ENCODE results near the gene NPLOC4. TPM values are rescaled to one million over a fixed set of nuclear protein-coding genes. Genes with fewer than 3 reads are reported as not detected.

The NPLOC4 gene
- total RNA-seq, 3 donors from 2014 or later = 56.0 to 69.0 (median 57.8) TPM

- peak overlapping the region; percentile 98 to 99 for H3K27ac ChIP-seq
- intact Hi-C loops (cut with DNase I; ENCODE audit: low total_unique reads) = no loop called here
- no peak for TF ChIP-seq CTCF (IDR thresholded peaks at IDR 0.05)
- no peak for TF ChIP-seq POLR2A (IDR thresholded peaks at IDR 0.05)
- no peak for TF ChIP-seq POLR2AphosphoS5 (IDR thresholded peaks at IDR 0.05)
- no peaks in the 10 kb centered on the region for H3K36me3 ChIP-seq
- H3K4me3 ChIP-seq = peak overlapping the region in 2 of 3 donors; percentile 68 to 92
- DNase-seq (ENCODE audit: low spot score in 2 of 2) = no peak
- no peaks in the 10 kb centered on the region for H3K9me3 ChIP-seq
- peaks cover 10 to 15% of the 10 kb centered on the region in 2 donors for H3K4me1 ChIP-seq
- H3K27me3 ChIP-seq = no peaks in the 10 kb centered on the region
Measured at GRCh38 chr17:81517339-81518112, 119.4 kb downstream of the NPLOC4 start.

- Histone ChIP-seq H3K27ac (peak overlapping the region; percentile 98 to 99), H3K9me3 (no peaks in the 10 kb centered on the region), H3K27me3 (no peaks in the 10 kb centered on the region), H3K36me3 (no peaks in the 10 kb centered on the region), H3K4me1 (peaks cover 10 to 15% of the 10 kb centered on the region in 2 donors), H3K4me3 (peak overlapping the region; percentile 68 to 92 (median 79))
- DNase-seq (ENCODE audit: low spot score in 2 of 2) = no peak
- intact Hi-C loops (cut with DNase I; ENCODE audit: low total_unique reads) = no loop called here
- TF ChIP-seq POLR2A (IDR thresholded peaks at IDR 0.05) (no peak), POLR2AphosphoS5 (IDR thresholded peaks at IDR 0.05) (no peak), CTCF (IDR thresholded peaks at IDR 0.05) (no peak)
Measured at GRCh38 chr17:81517009-81517338, 119.9 kb downstream of the NPLOC4 start.

- intact Hi-C loops (cut with DNase I; ENCODE audit: low total_unique reads) = no loop called here
- H3K4me1 ChIP-seq = peaks cover 10 to 15% of the 10 kb centered on the region in 2 donors
- DNase-seq (ENCODE audit: low spot score in 2 of 2) = no peak
Measured at GRCh38 chr17:81516439-81516838, 120.5 kb downstream of the NPLOC4 start.

GRCh38 chr17:81515530-81516041, 121.3 kb downstream of the NPLOC4 start:
- no peak for DNase-seq (ENCODE audit: low spot score in 2 of 2)
- Histone ChIP-seq H3K27me3 (no peaks in the 10 kb centered on the region), H3K9me3 (no peaks in the 10 kb centered on the region), H3K4me3 (peak overlapping the region; percentile 79 to 98 (median 92)), H3K36me3 (no peaks in the 10 kb centered on the region), H3K4me1 (peaks cover 10 to 15% of the 10 kb centered on the region in 2 donors), H3K27ac (peak overlapping the region; percentile 98 to 99)
- intact Hi-C loops (cut with DNase I; ENCODE audit: low total_unique reads) = no loop called here
- TF ChIP-seq POLR2A (IDR thresholded peaks at IDR 0.05) = no peak
- TF ChIP-seq POLR2AphosphoS5 (IDR thresholded peaks at IDR 0.05) = no peak
- TF ChIP-seq CTCF (IDR thresholded peaks at IDR 0.05) = no peak

More at GRCh38 chr17:81516439-81516838, 120.5 kb downstream of the NPLOC4 start:
- peak overlapping the region; percentile 79 to 98 (median 92) for H3K4me3 ChIP-seq
- H3K27me3 ChIP-seq = no peaks in the 10 kb centered on the region
- H3K27ac ChIP-seq = peak overlapping the region; percentile 98 to 99
- no peak for TF ChIP-seq CTCF (IDR thresholded peaks at IDR 0.05)
- TF ChIP-seq POLR2A (IDR thresholded peaks at IDR 0.05) = no peak
- TF ChIP-seq POLR2AphosphoS5 (IDR thresholded peaks at IDR 0.05) = no peak
- H3K36me3 ChIP-seq = no peaks in the 10 kb centered on the region
- H3K9me3 ChIP-seq = no peaks in the 10 kb centered on the region
